K562 treated with DMSO at 1 percent for 12 hours (cell line): ENCODE results near the gene RHOXF1. TPM values are rescaled to one million over a fixed set of nuclear protein-coding genes. Genes with fewer than 3 reads are reported as not detected.

Experiments used
- total RNA-seq: library from RNA; unstranded; fragments of 300-600 nt; gene quantifications from 2 replicates; pipeline ENCODE4 v1.2.3, GENCODE V29; 2022; ENCODE audit not compliant: insufficient read depth

The RHOXF1 gene, protein sequence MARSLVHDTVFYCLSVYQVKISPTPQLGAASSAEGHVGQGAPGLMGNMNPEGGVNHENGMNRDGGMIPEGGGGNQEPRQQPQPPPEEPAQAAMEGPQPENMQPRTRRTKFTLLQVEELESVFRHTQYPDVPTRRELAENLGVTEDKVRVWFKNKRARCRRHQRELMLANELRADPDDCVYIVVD
- total RNA-seq: not detected in 2 replicates

DNA sequence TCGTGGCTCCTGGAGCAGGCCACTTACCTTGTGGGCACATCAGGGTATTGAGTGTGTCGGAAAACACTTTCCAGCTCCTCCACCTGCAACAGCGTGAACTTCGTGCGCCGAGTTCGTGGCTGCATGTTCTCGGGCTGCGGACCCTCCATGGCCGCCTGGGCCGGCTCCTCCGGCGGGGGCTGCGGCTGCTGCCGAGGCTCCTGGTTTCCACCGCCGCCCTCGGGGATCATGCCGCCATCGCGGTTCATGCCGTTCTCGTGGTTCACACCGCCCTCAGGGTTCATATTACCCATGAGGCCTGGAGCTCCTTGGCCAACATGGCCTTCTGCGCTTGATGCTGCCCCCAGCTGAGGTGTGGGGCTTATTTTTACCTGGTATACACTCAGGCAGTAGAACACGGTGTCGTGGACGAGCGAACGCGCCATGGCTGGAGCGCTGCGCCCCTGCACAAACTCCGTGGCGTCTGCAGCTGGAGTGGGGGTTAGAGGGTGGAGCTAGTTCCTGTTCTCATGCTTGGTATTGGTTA, at the start of gene RHOXF1:
Gene RHOXF1 (minus strand): TSS at position 476 of the 526 bp plus-strand sequence. CDS start 51 bp downstream, at position 425.

DNA sequence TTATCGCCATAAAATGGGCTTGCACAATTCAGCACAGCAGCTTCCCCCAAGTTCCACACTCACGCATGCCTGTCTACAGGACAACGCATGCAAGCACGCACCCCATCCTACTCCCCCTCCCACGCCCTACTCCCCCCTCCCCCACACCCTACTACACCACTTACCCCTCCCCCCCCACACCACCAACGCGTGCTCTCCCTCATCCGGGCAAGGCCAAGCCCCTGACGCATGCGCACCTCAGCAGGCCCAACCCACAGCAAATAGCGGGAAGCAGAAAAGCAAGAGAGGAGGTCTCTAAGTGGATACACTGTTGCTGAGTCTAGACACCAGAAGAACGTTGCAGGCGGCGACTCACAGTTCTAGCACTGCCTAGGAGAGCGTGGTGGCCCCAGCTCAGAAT, 42.6 kb upstream of the RHOXF1 start, which contains the start of gene RHOXF2:
Gene RHOXF2 (plus strand): TSS at position 301 of the 400 bp plus-strand sequence. CDS start 138 bp downstream, outside the sequence.

DNA sequence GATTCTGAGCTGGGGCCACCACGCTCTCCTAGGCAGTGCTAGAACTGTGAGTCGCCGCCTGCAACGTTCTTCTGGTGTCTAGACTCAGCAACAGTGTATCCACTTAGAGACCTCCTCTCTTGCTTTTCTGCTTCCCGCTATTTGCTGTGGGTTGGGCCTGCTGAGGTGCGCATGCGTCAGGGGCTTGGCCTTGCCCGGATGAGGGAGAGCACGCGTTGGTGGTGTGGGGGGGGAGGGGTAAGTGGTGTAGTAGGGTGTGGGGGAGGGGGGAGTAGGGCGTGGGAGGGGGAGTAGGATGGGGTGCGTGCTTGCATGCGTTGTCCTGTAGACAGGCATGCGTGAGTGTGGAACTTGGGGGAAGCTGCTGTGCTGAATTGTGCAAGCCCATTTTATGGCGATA, 38.1 kb downstream of the RHOXF1 start, which contains the start of gene RHOXF2B:
Gene RHOXF2B (minus strand): TSS at position 101 of the 400 bp plus-strand sequence. CDS start 138 bp downstream, outside the sequence.

Other genes with a start within 250 kb of the RHOXF1 start
- 57.4 and 61.9 TPM in 2 replicates for gene RNF113A, start 244.2 kb downstream of the RHOXF1 start, total RNA-seq
- gene NDUFA1, start 244.1 kb downstream of the RHOXF1 start, total RNA-seq: 79.6 and 115 TPM in 2 replicates
- not detected in 2 replicates for gene AKAP14, start 220.0 kb downstream of the RHOXF1 start, total RNA-seq
- gene NKAP, start 172.2 kb downstream of the RHOXF1 start, total RNA-seq: 10.1 and 15.4 TPM in 2 replicates
- 4.2 and 5.4 TPM in 2 replicates for gene RHOXF2B, start 38.2 kb downstream of the RHOXF1 start, total RNA-seq
- gene RHOXF2, start 42.7 kb upstream of the RHOXF1 start, total RNA-seq: 93.9 and 96.4 TPM in 2 replicates
- gene ZBTB33, start 134.9 kb upstream of the RHOXF1 start, total RNA-seq: 3.3 and 16.4 TPM in 2 replicates
- not detected in 2 replicates for gene TMEM255A, start 195.5 kb upstream of the RHOXF1 start, total RNA-seq
- not detected in 2 replicates for gene ATP1B4, start 246.2 kb upstream of the RHOXF1 start, total RNA-seq